Cerebellar nuclear complex (tissue), 1 donor: ENCODE results near the gene SLC19A1.

ENCODE experiments used
- DNase-seq, 2 experiments: peaks; one replicate each; lab custom pipeline; 2025; lab: John Stamatoyannopoulos, UW

The SLC19A1 gene

DNA sequence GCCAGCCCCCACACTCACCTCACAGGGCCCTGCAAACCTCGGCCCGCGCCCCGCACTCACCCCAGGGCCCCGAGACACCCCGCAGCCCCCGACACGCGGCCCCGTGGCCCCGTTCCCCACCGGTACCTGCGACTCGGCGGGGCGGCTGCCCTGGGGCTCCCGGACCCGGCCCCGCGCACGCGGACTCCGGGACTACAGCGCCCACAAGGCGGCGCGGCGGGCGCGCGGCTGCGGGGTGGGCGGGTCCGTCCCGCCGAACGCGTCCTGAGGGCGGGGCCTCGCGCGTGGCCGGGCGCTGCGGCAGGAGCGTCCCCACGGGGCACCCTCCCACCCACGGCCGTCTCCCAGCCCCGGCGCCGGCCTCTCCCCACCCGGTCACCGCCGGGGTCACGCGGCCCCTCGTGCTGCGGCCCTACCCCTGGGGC lies at the start of gene SLC19A1:
SLC19A1 (minus strand) TSS at position 199 of the 425 bp plus-strand sequence. CDS start 4,481 bp downstream, outside the sequence.
- DNase-seq = no peak

DNA sequence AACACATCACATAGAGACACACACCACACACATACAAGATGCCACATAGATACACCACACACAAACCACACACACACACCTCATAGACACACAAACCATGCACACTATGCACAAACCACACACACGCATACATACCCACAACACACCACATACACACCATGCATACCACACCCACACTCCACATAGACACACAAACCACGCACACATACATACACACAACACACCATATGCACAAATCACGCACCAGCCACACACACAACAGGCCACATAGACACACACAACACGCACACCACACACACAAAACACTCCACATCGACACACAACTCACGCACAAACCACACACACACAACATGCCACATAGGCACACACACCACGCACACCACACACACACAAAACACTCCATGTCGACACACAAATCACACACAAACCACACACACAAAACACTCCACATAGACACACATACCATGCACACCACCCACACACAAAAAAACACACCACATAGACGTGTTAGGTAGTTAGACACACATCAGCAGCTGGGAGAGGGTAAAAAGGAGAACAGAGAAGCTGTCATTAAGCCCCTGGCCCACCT lies 49.5 kb upstream of the SLC19A1 start:
- no peak for DNase-seq

DNA sequence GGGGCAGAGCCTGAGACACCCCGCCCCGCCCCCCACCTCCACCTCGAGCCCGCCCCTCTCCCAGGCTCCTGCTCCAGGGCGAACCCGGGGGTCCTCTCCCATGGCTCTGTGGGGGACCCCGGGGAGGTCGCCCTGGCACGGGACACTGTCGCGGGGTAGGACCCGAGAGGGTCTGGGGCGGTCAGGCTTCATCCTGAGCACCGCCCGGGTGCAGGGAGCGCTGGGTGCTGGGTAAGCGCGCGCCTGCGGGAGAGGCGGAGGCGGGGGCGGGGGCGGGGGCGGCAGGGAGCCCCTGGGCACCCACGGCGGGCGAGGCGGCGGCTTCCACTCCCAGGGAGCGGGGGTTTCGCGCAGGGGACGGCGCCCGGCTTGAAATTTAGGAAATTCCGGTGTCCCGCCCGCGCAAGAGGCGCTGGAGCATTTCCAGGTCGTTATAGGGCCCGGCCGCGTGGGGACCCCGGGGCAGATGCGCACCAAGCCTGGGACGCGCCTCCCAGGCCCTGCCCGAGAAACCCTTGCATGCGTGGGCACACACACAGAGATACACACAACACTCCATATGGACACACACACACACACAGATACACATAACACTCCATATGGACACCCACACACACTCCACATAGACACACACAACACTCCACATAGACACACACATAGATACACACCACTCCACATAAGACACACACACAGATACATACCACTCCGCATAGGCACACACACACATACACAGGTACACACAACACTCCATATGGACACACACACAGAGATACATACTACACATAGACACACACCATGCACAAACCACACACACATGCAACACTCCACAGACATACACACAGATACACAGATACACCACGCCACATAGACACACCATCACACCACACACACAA lies 48.7 kb upstream of the SLC19A1 start:
- no peak for DNase-seq

- DNase-seq = no peak
Measured at GRCh38 chr21:45590246-45590725, 48.0 kb upstream of the SLC19A1 start.

DNA sequence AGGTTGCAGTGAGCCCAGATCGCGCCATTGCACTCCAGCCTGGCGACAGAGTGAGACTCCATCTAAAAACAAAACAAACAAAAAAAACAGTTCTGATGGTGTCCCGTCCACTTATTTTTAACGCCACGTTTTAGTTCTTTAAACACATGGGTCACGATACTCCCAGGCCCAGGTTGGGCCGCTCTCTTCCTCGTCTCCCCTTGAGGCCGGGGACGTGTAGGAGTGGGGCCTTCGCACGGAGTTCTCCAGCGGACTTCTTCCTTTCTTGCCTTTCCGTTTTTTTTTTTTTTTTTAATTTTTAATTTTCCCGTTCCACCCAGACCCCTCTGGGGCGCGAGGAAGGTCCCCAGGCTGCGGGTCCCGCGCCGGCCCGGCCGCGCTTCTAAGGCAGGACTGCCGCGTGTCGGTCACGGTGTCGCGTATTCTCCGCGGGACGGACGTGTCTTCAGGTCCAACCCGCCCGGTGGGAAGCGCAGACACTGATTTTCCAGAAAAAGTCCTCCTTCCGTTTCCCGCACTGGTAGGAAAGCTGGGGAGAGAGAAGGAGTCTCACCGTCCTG lies 47.5 kb upstream of the SLC19A1 start:
- DNase-seq = no peak

DNA sequence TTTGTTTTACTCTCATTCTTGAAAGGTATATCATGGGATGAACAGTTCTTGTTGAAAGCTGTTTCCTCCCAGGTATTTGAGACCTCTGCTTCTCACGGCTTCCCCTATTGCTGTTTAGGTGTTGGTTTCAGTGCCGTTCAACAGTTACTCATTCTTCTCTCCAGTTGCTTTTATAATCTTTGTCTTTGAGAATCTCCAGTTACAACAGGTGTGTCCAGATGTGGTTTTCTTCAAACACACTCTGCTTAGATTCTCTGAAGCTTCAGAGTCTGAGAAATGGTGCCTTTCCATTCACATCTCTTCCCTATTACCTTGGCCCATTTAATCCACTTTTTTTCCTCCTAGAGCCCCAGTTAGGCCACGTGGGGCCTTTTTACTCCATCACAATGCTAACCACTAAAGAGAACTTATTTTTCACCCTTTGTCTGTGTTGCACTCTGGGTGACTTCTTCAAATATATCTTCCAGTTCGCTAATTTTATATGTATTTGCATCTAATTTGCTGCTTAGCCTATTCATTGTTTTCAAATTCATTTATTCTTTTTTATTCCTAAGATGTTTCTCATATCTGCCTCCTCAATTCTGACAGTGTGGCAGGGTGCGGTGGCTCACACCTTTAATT lies 46.7 kb upstream of the SLC19A1 start:
- no peak for DNase-seq

DNA sequence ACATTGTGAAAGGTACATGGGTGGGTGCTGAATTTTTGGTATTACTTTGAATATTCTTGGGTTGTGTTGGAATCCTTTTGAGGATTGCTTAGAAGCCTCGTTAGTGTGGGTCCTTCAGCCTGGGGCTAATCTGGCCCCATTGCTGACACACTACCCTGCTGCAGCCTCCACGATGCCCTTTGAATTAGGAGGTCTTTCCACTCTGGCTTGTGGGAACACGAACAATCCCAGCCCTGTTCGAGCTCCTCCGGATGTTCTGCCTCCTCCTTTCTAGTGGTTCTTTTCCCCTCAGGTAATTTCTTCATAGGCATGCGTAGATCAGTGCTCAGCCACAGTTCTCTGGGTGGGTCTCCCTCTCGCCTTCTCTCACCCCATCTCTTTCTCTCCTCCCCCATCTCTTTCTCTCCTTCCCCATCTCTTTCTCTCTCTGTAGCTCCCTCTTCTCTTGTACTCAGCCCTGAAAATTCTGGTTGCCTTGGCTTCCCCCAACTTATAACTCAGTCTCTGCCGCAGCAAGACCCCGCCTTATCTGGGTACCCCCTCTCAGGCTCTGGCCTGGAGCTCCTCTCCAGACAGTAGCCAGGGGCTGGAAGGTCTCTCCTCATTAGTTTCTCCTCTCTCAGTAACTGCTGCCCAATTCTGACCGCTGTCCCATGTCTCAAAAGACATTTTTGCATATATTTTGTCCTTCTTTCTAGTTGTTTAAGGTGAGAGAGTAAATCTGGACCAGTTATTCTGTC lies 46.0 kb upstream of the SLC19A1 start:
- DNase-seq = no peak

DNA sequence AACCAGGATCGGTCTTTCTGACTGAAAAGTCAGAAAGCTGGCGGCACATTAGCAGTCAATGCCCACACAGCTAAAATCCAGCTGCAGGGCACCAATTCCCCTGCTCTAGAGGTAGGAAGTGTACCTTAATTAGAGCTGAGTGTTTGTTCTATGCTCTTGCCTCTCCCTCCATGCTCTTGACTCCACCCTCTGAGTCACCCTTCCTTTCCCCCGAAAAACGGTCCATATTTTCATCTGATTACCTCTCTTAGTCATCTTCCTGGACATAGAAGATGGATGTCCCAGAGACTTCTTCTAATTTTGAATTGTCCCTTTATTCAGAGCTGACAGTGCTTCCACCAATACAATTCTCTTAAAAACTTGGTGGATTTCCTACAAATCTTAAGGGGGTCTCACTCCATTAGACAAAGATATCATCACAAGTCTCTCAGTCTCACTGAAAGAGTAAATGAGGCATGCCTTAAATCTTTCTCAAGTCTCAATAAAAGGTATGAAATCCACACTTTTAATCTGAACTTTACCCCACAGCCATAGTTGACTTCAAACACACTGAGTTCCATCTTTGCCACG lies 44.1 kb upstream of the SLC19A1 start:
- no peak for DNase-seq

DNA sequence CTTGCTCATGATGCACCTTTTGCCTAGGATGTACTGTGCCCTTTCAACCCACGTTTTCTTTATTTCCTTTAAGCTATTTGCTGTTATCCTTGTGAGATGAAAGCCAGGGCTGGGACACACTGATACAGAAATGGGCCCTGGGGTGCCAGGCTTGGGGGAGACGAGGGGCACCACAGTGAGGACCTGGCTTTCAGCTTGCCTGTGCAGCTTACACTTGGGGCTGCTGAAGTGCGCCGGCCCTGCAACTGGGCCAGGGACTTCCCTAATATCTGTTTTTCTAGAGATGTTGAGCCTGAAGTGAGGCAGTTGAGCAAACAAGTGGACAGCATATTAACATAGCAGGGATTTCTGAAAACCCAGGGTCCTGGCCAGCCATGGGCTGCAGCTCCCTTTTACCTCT lies 42.5 kb upstream of the SLC19A1 start:
- DNase-seq = no peak

DNA sequence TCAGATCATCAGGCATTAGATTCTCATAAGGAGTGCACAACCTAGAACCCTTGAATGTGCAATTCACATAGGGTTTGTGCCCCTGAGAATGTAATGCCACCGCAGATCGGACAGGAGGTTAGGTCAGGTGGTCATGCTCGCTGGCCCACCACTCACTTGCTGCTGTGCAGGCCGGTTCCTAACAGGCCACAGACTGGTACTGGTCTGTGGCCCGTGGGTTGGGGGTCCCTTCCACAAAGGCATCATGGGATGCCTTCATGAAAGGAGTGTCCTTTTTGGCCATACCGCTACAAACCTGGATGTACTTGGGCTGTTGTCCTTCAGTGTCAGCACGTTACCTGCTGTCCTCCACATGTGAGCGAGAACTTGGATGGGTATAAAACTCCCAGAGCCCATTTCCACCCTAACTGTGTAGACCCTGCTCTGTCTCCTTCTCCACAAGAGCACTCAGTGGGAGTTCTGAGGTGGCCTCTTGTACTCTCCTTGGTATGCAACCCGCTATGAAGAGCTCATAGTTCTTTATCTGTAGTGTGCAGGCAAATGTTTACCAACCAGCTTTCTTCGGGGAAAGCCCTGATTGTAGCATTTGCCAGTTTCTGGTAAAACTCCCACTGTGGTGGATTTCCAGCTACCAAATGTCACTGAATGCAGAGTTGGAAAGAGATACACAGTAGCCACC lies 41.7 kb upstream of the SLC19A1 start:
- DNase-seq = no peak

- DNase-seq = no peak
Measured at GRCh38 chr21:45582128-45582527, 39.9 kb upstream of the SLC19A1 start.

GRCh38 chr21:45581322-45581712 lies 39.1 kb upstream of the SLC19A1 start:
- no peak for DNase-seq

DNA sequence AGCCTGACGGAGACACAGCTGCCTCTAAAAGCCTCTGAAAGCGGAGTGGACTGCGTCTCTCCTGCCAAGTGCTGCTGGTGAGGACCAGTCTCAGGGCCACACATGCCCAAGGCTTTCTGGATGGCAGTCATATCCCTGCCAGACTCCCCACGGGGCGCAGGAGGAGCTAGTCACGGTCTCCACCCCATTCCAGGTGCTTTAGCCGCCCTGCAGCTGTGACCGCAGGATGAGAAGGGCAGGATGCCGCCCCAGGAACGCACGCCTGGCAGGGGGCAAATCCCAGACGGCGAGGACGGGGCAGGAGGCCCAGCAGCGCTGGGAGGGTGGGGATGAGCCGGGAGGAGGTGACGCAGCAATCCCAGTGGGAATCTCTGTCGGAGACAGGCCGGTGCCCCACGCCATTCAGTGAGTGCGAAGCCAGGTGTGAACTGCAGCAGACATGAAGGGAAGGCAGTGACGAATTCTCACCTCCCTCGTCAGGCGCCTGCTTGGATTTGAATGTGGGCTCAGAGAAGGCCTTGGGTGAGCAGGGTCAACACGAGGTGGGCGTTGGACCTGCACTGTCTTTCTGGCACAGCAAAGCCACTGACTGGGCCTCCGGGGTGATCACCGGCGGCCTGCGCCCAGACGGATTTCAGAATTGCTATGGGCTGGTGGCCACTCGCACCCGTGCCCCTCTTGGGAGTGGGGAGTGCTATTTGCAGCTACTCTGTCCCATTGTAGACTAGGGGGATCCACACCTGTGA lies 38.5 kb upstream of the SLC19A1 start:
- DNase-seq = no peak

- DNase-seq = no peak
Measured at GRCh38 chr21:45580181-45580575, 37.9 kb upstream of the SLC19A1 start.

GRCh38 chr21:45579383-45580180 lies 37.3 kb upstream of the SLC19A1 start:
- DNase-seq = no peak

GRCh38 chr21:45578811-45579381 lies 36.7 kb upstream of the SLC19A1 start:
- DNase-seq = no peak

DNA sequence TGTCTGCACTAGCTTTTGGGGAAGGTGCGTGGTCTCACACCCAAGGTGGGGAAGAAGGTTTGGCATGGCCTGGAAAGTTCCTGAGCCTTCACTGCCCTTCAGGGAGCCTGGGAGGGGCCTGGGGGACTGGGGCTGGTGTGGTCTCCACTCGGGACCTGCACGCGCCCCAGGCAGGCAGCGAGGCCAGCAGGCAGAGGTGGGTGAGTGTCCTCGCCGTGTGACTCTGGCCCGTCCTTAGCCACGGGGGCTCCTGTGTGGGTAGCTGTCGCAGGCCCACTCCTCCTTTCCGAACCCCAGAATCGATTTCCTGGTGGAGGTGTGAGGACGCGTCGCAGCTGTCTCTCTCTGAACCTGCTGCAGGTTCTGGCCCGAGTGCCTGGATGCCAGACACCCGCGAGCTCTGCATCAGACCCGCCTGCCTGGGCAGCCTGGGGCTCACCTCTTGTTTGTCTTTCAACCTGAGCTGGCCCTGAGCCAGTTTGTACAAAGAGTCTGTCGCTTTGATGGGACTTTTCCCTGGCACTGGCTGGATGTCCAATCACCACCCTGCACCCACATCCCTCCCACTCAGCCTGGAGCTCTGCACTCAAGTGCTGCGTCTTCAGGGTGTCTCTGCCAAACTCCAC lies 36.0 kb upstream of the SLC19A1 start:
- no peak for DNase-seq

DNA sequence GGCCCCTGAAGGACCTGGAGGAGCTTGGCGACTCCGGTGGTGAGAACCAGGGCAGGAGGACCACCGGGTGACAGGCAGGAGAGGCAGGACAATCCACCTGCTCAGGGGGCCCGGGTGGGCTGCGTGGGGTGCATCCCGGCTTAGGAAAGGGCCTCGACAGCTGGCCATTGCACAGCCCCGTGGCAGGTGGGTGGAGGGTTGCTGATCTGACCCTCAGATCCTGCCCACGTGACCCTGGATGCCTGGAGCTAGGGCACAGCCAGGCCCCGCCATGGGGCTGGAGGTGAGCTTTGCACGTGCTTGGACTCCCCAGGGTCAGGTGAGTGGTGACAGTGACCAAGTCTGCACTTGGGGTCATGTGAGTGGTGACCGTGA lies 35.5 kb upstream of the SLC19A1 start:
- no peak for DNase-seq
